ENCODE data around the gene THRA.

DNA sequence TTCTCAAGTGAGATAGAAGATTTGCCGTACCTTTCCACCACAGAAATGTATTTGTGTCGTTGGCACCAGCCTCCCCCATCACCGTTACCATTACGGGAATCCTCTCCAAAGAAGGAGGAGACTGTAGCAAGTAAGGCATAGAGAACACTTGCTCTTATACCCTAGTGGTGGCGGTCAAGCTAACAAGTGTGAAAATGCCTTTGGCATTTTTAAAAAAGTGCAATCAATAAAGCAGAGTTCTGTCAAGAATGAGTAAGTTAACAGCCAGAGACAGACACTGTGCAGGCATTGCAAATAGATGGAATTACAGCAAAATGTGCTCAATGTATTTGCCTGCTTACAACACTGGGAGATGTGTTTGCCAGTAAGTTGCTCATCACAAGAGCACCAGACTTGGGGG lies 66.7 kb downstream of the THRA start:
- TF ChIP-seq, protein P1, sequence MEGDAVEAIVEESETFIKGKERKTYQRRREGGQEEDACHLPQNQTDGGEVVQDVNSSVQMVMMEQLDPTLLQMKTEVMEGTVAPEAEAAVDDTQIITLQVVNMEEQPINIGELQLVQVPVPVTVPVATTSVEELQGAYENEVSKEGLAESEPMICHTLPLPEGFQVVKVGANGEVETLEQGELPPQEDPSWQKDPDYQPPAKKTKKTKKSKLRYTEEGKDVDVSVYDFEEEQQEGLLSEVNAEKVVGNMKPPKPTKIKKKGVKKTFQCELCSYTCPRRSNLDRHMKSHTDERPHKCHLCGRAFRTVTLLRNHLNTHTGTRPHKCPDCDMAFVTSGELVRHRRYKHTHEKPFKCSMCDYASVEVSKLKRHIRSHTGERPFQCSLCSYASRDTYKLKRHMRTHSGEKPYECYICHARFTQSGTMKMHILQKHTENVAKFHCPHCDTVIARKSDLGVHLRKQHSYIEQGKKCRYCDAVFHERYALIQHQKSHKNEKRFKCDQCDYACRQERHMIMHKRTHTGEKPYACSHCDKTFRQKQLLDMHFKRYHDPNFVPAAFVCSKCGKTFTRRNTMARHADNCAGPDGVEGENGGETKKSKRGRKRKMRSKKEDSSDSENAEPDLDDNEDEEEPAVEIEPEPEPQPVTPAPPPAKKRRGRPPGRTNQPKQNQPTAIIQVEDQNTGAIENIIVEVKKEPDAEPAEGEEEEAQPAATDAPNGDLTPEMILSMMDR (IDR thresholded peaks at IDR 0.05; ENCODE audit: low read depth, low read length, poor library complexity, severe bottlenecking) = no peak
- TF ChIP-seq EZH2phosphoT487 (IDR thresholded peaks at IDR 0.05; ENCODE audit: borderline replicate concordance, low read length) = no peak

Measured in DOHH2 (cell line).